Caco-2 (cell line): Measurements from ENCODE around the gene NFASC. TPM values are rescaled to one million over a fixed set of nuclear protein-coding genes. Genes with fewer than 3 reads are reported as not detected.
A peak's percentile ranks its signal among the peaks of the same experiment; 100 is the strongest.

Experiments
- BruUV-seq: library from RNA; stranded (reverse); fragments of 400-500 nt; replicated peaks from 2 replicates; lab custom pipeline; 2021; lab: Mats Ljungman, UMichigan
- CTCF ChIA-PET: fragments of 300-600 bp; sonication (Branson Sonifier 250); formaldehyde crosslinking; loops from one replicate; lab custom pipeline; 2022; ENCODE audit warnings: antibody characterized with exemption; lab: Charles Lee
- POLR2A ChIA-PET: fragments of 300-600 bp; sonication (Branson Sonifier 250); formaldehyde crosslinking; loops from one replicate; lab custom pipeline; 2022; ENCODE audit warnings: antibody characterized with exemption; lab: Charles Lee
- DNase-seq, 2 experiments: peaks; one replicate each; pipeline versions ENCODE4 v3.0.0 to v3.0.0-alpha.2; 2020 to 2022
- H3K27me3 ChIP-seq: replicated peaks from 2 replicates; pipeline ENCODE4 v1.6.0; 2011; ENCODE audit warnings: low read length; ENCODE audit not compliant: control insufficient read depth, insufficient read depth
- H3K36me3 ChIP-seq: 2 replicates; pipeline ENCODE4 v1.5.1; 2011; ENCODE audit warnings: low read length; ENCODE audit not compliant: control insufficient read depth, insufficient read depth
- H3K4me1 ChIP-seq: fragments of 250-450 bp; sonication (Bioruptor Pico); 2 replicates; pipeline ENCODE4 v1.5.1; 2020; ENCODE audit warnings: mild to moderate bottlenecking
- H3K4me3 ChIP-seq: 2 replicates; pipeline ENCODE4 v1.5.1; 2011; ENCODE audit warnings: low read depth, mild to moderate bottlenecking, control low read depth, low read length
- H3K9me3 ChIP-seq: fragments of 250-450 bp; sonication (Bioruptor Pico); 2 replicates; pipeline ENCODE4 v1.5.1; 2020; ENCODE audit warnings: mild to moderate bottlenecking, moderate library complexity
- H3K27ac Mint-ChIP-seq: one replicate; pipeline ENCODE4 v1.8.0; 2022; ENCODE audit warnings: mixed read lengths; ENCODE audit not compliant: unreplicated experiment
- H3K27me3 Mint-ChIP-seq: one replicate; pipeline ENCODE4 v1.8.0; 2022; ENCODE audit warnings: mixed read lengths; ENCODE audit not compliant: insufficient read depth, unreplicated experiment
- H3K36me3 Mint-ChIP-seq: one replicate; pipeline ENCODE4 v1.8.0; 2022; ENCODE audit warnings: mild to moderate bottlenecking, mixed read lengths; ENCODE audit not compliant: insufficient read depth, unreplicated experiment
- H3K4me1 Mint-ChIP-seq: one replicate; pipeline ENCODE4 v1.8.0; 2022; ENCODE audit warnings: low read depth, mixed read lengths; ENCODE audit not compliant: unreplicated experiment
- H3K4me3 Mint-ChIP-seq: one replicate; pipeline ENCODE4 v1.8.0; 2022; ENCODE audit warnings: mild to moderate bottlenecking, moderate library complexity, mixed read lengths; ENCODE audit not compliant: unreplicated experiment
- H3K9me3 Mint-ChIP-seq: one replicate; pipeline ENCODE4 v1.8.0; 2022; ENCODE audit warnings: mixed read lengths; ENCODE audit not compliant: unreplicated experiment
- CTCF ChIP-seq, 2 experiments: fragments of 200-600 bp in 1 of 2; IDR thresholded peaks; 1 replicate in 1 of 2; 2 replicates in 1 of 2; pipeline versions ENCODE4 v1.5.1 to v1.8.0; 2011 to 2022; ENCODE audit warnings: antibody characterized with exemption in 1 of 2, control low read depth in 1 of 2, inconsistent platforms in 1 of 2, low read depth in 1 of 2, low read length in 1 of 2, mild to moderate bottlenecking in 1 of 2, moderate library complexity in 1 of 2; ENCODE audit not compliant: insufficient read depth in 1 of 2, severe bottlenecking in 1 of 2, unreplicated experiment in 1 of 2
- intact Hi-C: fragments of 100-400 bp; cut with micrococcal nuclease; formaldehyde crosslinking; loops from one replicate; pipeline ENCODE4 v1.10.0; 2022; ENCODE audit not compliant: unreplicated experiment
- total RNA-seq: library from RNA; stranded (reverse); gene quantifications from 2 replicates; pipeline ENCODE4 v1.2.3, GENCODE V29; 2022

Gene NFASC
- total RNA-seq, 1 experiment from 2014 or later = 1.3 TPM

GRCh38 chr1:204989266-204990058 lies 118.8 kb downstream of the NFASC start:
- ChIA-PET CTCF (interaction anchor here (0.5 to 8.8 kb wide), 18 partner anchors 10 to 462 kb away, joined by 3 to 191 read pairs (median 4); no protein-coding TSS in a partner anchor), POLR2A (interaction anchor here (1.1 kb wide), 1 partner anchor 72 kb away, joined by 3 read pairs; no protein-coding TSS in a partner anchor)
- Histone ChIP-seq H3K27me3 (no peaks in the 10 kb centered on the region; the same call in 1 of the 2 replicates), H3K4me1 (no peaks in the 10 kb centered on the region), H3K9me3 (no peaks in the 10 kb centered on the region), H3K4me3 (no peak overlapping the region), H3K36me3 (no peaks in the 10 kb centered on the region)
- Mint-ChIP-seq H3K9me3 (no peaks in the 10 kb centered on the region), H3K4me3 (no peak overlapping the region), H3K27ac (no peak overlapping the region), H3K36me3 (no peaks in the 10 kb centered on the region), H3K27me3 (peaks cover 22% of the 10 kb centered on the region), H3K4me1 (no peaks in the 10 kb centered on the region)
- intact Hi-C loops = loop anchor here (1.0 kb wide), 3 partner anchors 72 to 267 kb away; no protein-coding TSS in a partner anchor
- no TSS peak for BruUV-seq
- TF ChIP-seq CTCF (IDR thresholded peaks at IDR 0.05; ENCODE audit: insufficient read depth in 1 of 2, low read depth in 1 of 2, low read length in 1 of 2, severe bottlenecking in 1 of 2, unreplicated experiment in 1 of 2) = peak; percentile 94 to 97
- peak; percentile 61 to 76 for DNase-seq

GRCh38 chr1:204990059-204990664 lies 119.5 kb downstream of the NFASC start:
- Mint-ChIP-seq H3K4me1 (no peaks in the 10 kb centered on the region), H3K27ac (no peak overlapping the region), H3K9me3 (no peaks in the 10 kb centered on the region), H3K27me3 (peaks cover 16% of the 10 kb centered on the region), H3K4me3 (no peak overlapping the region), H3K36me3 (no peaks in the 10 kb centered on the region)
- no TSS peak for BruUV-seq
- POLR2A ChIA-PET = no interaction called here
- Histone ChIP-seq H3K27me3 (no peaks in the 10 kb centered on the region; the same call in 1 of the 2 replicates), H3K9me3 (no peaks in the 10 kb centered on the region), H3K36me3 (no peaks in the 10 kb centered on the region), H3K4me3 (no peak overlapping the region), H3K4me1 (no peaks in the 10 kb centered on the region)
- DNase-seq = no peak
- intact Hi-C loops = no loop called here
- no peak for TF ChIP-seq CTCF (IDR thresholded peaks at IDR 0.05; ENCODE audit: insufficient read depth in 1 of 2, low read depth in 1 of 2, low read length in 1 of 2, severe bottlenecking in 1 of 2, unreplicated experiment in 1 of 2)
- CTCF ChIA-PET = interaction anchor here (0.5 to 8.8 kb wide), 8 partner anchors 13 to 266 kb away, joined by 3 to 191 read pairs (median 5); no protein-coding TSS in a partner anchor

GRCh38 chr1:204990721-204991341 lies 120.2 kb downstream of the NFASC start:
- intact Hi-C loops = no loop called here
- no peak for TF ChIP-seq CTCF (IDR thresholded peaks at IDR 0.05; ENCODE audit: insufficient read depth in 1 of 2, low read depth in 1 of 2, low read length in 1 of 2, severe bottlenecking in 1 of 2, unreplicated experiment in 1 of 2)
- H3K36me3 ChIP-seq = no peaks in the 10 kb centered on the region
- POLR2A ChIA-PET = no interaction called here
- Mint-ChIP-seq H3K4me1 (no peaks in the 10 kb centered on the region), H3K4me3 (no peak overlapping the region), H3K27me3 (peaks cover 13% of the 10 kb centered on the region), H3K36me3 (no peaks in the 10 kb centered on the region), H3K27ac (no peak overlapping the region), H3K9me3 (no peaks in the 10 kb centered on the region)
- DNase-seq = no peak
- H3K27me3 ChIP-seq = no peaks in the 10 kb centered on the region; the same call in 1 of the 2 replicates
- H3K4me1 ChIP-seq = no peaks in the 10 kb centered on the region
- H3K9me3 ChIP-seq = no peaks in the 10 kb centered on the region
- CTCF ChIA-PET = interaction anchor here (8.8 kb wide), 1 partner anchor 70 kb away, joined by 191 read pairs; no protein-coding TSS in a partner anchor
- no peak overlapping the region for H3K4me3 ChIP-seq
- no TSS peak for BruUV-seq
